Right lobe of liver (tissue), 6 donors: Measurements from ENCODE around the gene ARSB. TPM values are rescaled to one million over a fixed set of nuclear protein-coding genes. Genes with fewer than 3 reads are reported as not detected.

ENCODE experiments used
- ATAC-seq, 4 donors: fragments of 200-7000 bp; cut with Tn5 transposase; one replicate each; pipeline ENCODE4 v1.9.1; 2020; ENCODE audit warnings: mild to moderate bottlenecking in 4 of 4, moderate library complexity in 4 of 4
- DNase-seq, 3 donors: peaks; one replicate each; pipeline ENCODE4 v3.0.0-alpha.2; 2020
- H3K27ac ChIP-seq, 3 donors: fragments of 200-600 bp; one replicate each; pipeline ENCODE4 v1.8.0; 2022
- H3K27me3 ChIP-seq, 2 donors: fragments of 200-600 bp; one replicate each; pipeline ENCODE4 v1.8.0; 2022
- H3K36me3 ChIP-seq, 4 donors: fragments of 200-600 bp; sonication (generic) in 1 of 4; one replicate each; pipeline versions ENCODE4 v1.5.1 to v1.8.0; 2017 to 2022; ENCODE audit warnings: control low read depth in 1 of 4
- H3K4me1 ChIP-seq, 4 donors: fragments of 200-600 bp; sonication (generic) in 1 of 4; one replicate each; pipeline versions ENCODE4 v1.5.1 to v1.8.0; 2017 to 2022; ENCODE audit warnings: control low read depth in 1 of 4
- H3K4me3 ChIP-seq, 3 donors: fragments of 200-600 bp; one replicate each; pipeline ENCODE4 v1.8.0; 2022
- H3K9me3 ChIP-seq, 4 donors: fragments of 200-600 bp; sonication (generic) in 1 of 4; one replicate each; pipeline versions ENCODE4 v1.5.1 to v1.8.0; 2017 to 2022; ENCODE audit warnings: control low read depth in 1 of 4
- CTCF ChIP-seq, 4 donors: fragments of 200-600 bp in 3 of 4; fragments of 450-650 bp in 1 of 4; IDR thresholded peaks; one replicate each; pipeline versions ENCODE4 v1.5.1 to v1.8.0; 2016 to 2022; ENCODE audit warnings: antibody characterized with exemption in 4 of 4, mild to moderate bottlenecking in 2 of 4
- POLR2A ChIP-seq: fragments of 450-650 bp; IDR thresholded peaks from one replicate; pipeline ENCODE4 v1.6.1; 2017; ENCODE audit warnings: antibody characterized with exemption, mild to moderate bottlenecking
- WGBS: methylation state at CpG from one replicate; pipeline ENCODE4 v1.1.6; 2018; ENCODE audit warnings: low coverage, low lambda C conversion rate; ENCODE audit not compliant: insufficient coverage; ENCODE audit errors: missing lambda C conversion rate; 5-methylcytosine and 5-hydroxymethylcytosine counted together
- intact Hi-C, 2 donors: fragments of 100-400 bp; cut with DNase I; formaldehyde crosslinking; loops; one replicate each; pipeline versions ENCODE4 v1.11.2 to v1.14.1; 2022
- total RNA-seq, 6 experiments: library from RNA; depleted of rRNA in 2 of 6; stranded (reverse); fragments of >200 nt in 2 of 6; fragmentation: NEBNext Ultra II Directional in 3 of 6; extraction: Animal tissue kit (Norgen Biotek cat#: 25700) in 3 of 6; gene quantifications; one replicate each; pipeline versions ENCODE4 v1.1.0 to v1.2.4, GENCODE V29; 2016 to 2023
- donor health status: DM: no; HTN: yes; CAD: no.
- donor health status: DM: no; HTN: no; CAD: no.
- donor health status: DM: no; HTN: no; CAD: no.
- donor health status: DM: no; HTN: yes; CAD: no.
- donor health status: DM: no; HTN: yes; CAD: no.

The ARSB gene
- total RNA-seq, 6 experiments from 2014 or later = 5.0 to 11.7 (median 8.7) TPM

DNA sequence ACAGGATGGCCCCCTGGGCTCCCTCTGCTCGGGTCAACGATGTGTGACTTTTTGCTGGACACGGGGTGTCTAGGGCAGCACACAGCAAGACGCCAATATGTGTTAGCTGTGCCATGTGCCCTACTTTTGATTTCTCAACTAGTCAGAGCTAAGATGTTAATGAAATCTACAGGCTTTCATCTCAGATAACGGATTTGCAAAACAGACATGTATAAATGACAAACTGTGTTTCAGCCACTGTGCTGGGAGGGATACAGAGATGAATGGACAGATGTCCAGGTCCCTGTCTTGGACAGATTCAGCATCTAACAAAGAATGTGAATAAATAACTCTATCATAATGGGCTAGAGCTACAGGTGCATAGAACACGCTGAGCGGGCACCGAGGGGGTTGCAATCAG is 176.3 kb downstream of the ARSB start:
- H3K27ac ChIP-seq = no peak overlapping the region
- 91% methylated on average over 5 of the region's 8 CpGs for WGBS
- no peaks in the 10 kb centered on the region for H3K9me3 ChIP-seq
- no peaks in the 10 kb centered on the region for H3K4me1 ChIP-seq
- intact Hi-C loops = no loop called here
- no peak overlapping the region for H3K4me3 ChIP-seq
- DNase-seq (no peak), ATAC-seq (no peak)
- TF ChIP-seq POLR2A (no peak), CTCF (IDR thresholded peaks at IDR 0.05) (no peak)
- no peaks in the 10 kb centered on the region for H3K27me3 ChIP-seq
- no peaks in the 10 kb centered on the region for H3K36me3 ChIP-seq

GRCh38 chr5:78808380-78808779 is 176.7 kb downstream of the ARSB start:
- ATAC-seq (no peak), DNase-seq (no peak)
- H3K36me3 ChIP-seq = no peaks in the 10 kb centered on the region
- TF ChIP-seq POLR2A (no peak), CTCF (IDR thresholded peaks at IDR 0.05) (no peak)
- intact Hi-C loops = no loop called here
- no peaks in the 10 kb centered on the region for H3K9me3 ChIP-seq
- H3K4me3 ChIP-seq = no peak overlapping the region
- no peaks in the 10 kb centered on the region for H3K27me3 ChIP-seq
- no peaks in the 10 kb centered on the region for H3K4me1 ChIP-seq
- no peak overlapping the region for H3K27ac ChIP-seq
- WGBS = 80% methylated on average over 1 of the region's 6 CpGs

GRCh38 chr5:78806544-78806943 is 178.6 kb downstream of the ARSB start:
- ATAC-seq (no peak), DNase-seq (no peak)
- Histone ChIP-seq H3K9me3 (no peaks in the 10 kb centered on the region), H3K4me3 (no peak overlapping the region), H3K36me3 (no peaks in the 10 kb centered on the region), H3K4me1 (no peaks in the 10 kb centered on the region), H3K27ac (no peak overlapping the region), H3K27me3 (no peaks in the 10 kb centered on the region)
- intact Hi-C loops = no loop called here
- WGBS = 83% methylated on average over 7 of the region's 8 CpGs
- no peak for TF ChIP-seq CTCF (IDR thresholded peaks at IDR 0.05)
- TF ChIP-seq POLR2A = no peak

GRCh38 chr5:78805474-78806124 is 179.5 kb downstream of the ARSB start:
- DNase-seq = no peak
- Histone ChIP-seq H3K4me1 (no peaks in the 10 kb centered on the region), H3K9me3 (no peaks in the 10 kb centered on the region), H3K36me3 (no peaks in the 10 kb centered on the region), H3K27me3 (no peaks in the 10 kb centered on the region), H3K27ac (no peak overlapping the region), H3K4me3 (no peak overlapping the region)
- 89% methylated on average over 8 of the region's 10 CpGs for WGBS
- ATAC-seq = no peak
- intact Hi-C loops = no loop called here
- no peak for TF ChIP-seq CTCF (IDR thresholded peaks at IDR 0.05)
- TF ChIP-seq POLR2A = no peak

GRCh38 chr5:78804995-78805394 is 180.1 kb downstream of the ARSB start:
- 89% methylated on average over 6 of the region's 6 CpGs for WGBS
- no peak for DNase-seq
- no peaks in the 10 kb centered on the region for H3K27me3 ChIP-seq
- H3K4me1 ChIP-seq = no peaks in the 10 kb centered on the region
- H3K27ac ChIP-seq = no peak overlapping the region
- H3K36me3 ChIP-seq = no peaks in the 10 kb centered on the region
- TF ChIP-seq CTCF (IDR thresholded peaks at IDR 0.05) = no peak
- no peak for TF ChIP-seq POLR2A
- intact Hi-C loops = no loop called here
- H3K4me3 ChIP-seq = no peak overlapping the region
- H3K9me3 ChIP-seq = no peaks in the 10 kb centered on the region
- no peak for ATAC-seq
